ENCODE results near the gene PARD3B. TPM values are rescaled to one million over a fixed set of nuclear protein-coding genes. Genes with fewer than 3 reads are reported as not detected.

PARD3B gene
- total and polyA plus RNA-seq, 2 donors from 2014 or later: 5.3 to 29.6 TPM

DNA sequence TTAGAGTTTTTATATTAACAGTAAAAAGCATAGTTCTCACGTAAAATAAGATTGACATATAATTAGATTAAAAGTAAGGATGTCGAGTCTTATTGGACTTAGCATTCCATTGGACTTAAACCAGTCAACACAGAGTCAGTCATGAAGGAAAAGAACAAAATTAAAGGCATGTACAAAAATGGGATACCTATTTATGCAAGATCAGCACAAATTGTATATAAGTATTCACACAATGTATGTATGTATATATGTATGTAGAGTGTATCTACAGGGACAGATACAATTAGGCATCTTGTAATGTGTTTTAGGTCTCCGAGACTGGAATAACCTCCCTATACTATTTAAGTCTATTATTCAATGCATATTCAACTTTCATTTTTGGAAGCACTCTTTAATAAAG is 419.1 kb downstream of the PARD3B start:
- H3K36me3 ChIP-seq (ENCODE audit: control insufficient read depth in 2 of 3, insufficient read depth in 3 of 3, low read length in 3 of 3): no peaks in the 10 kb centered on the region
- FAIRE-seq (no peak), DNase-seq (no peak)
- no peak overlapping the region for H3K27ac ChIP-seq (ENCODE audit: low read depth in 2 of 2, low read length in 2 of 2)
- TF ChIP-seq CTCF (IDR thresholded peaks at IDR 0.05; ENCODE audit: borderline replicate concordance, extremely low read depth, insufficient read depth): no peak
- H3K9ac ChIP-seq (ENCODE audit: low read length in 3 of 3): no peak overlapping the region
- peaks cover 0 to 5% (median 3%) of the 10 kb centered on the region in 3 donors for H3K4me1 ChIP-seq (ENCODE audit: control insufficient read depth in 2 of 3, insufficient read depth in 2 of 3, low read depth in 1 of 3, low read length in 3 of 3)
- intact Hi-C loops (cut with DNase I): no loop called here
- H3K27me3 ChIP-seq (ENCODE audit: control insufficient read depth, insufficient read depth, low read length): no peaks in the 10 kb centered on the region
- H3K4me3 ChIP-seq (ENCODE audit: low read length in 3 of 3): no peak overlapping the region
- no peaks in the 10 kb centered on the region for H3K9me3 ChIP-seq (ENCODE audit: control insufficient read depth in 2 of 3, insufficient read depth in 1 of 3, low read length in 3 of 3)

GRCh38 chr2:204966245-204966644 is 421.0 kb downstream of the PARD3B start:
- H3K36me3 ChIP-seq (ENCODE audit: control insufficient read depth in 2 of 3, insufficient read depth in 3 of 3, low read length in 3 of 3): no peaks in the 10 kb centered on the region
- H3K4me1 ChIP-seq (ENCODE audit: control insufficient read depth in 2 of 3, insufficient read depth in 2 of 3, low read depth in 1 of 3, low read length in 3 of 3): peaks cover 0 to 9% (median 3%) of the 10 kb centered on the region in 3 donors
- DNase-seq (no peak), FAIRE-seq (no peak)
- H3K27me3 ChIP-seq (ENCODE audit: control insufficient read depth, insufficient read depth, low read length): no peaks in the 10 kb centered on the region
- no peak overlapping the region for H3K4me3 ChIP-seq (ENCODE audit: low read length in 3 of 3)
- TF ChIP-seq CTCF (IDR thresholded peaks at IDR 0.05; ENCODE audit: borderline replicate concordance, extremely low read depth, insufficient read depth): no peak
- no peak overlapping the region for H3K9ac ChIP-seq (ENCODE audit: low read length in 3 of 3)
- H3K9me3 ChIP-seq (ENCODE audit: control insufficient read depth in 2 of 3, insufficient read depth in 1 of 3, low read length in 3 of 3): no peaks in the 10 kb centered on the region
- intact Hi-C loops (cut with DNase I): no loop called here
- H3K27ac ChIP-seq (ENCODE audit: low read depth in 2 of 2, low read length in 2 of 2): no peak overlapping the region

DNA sequence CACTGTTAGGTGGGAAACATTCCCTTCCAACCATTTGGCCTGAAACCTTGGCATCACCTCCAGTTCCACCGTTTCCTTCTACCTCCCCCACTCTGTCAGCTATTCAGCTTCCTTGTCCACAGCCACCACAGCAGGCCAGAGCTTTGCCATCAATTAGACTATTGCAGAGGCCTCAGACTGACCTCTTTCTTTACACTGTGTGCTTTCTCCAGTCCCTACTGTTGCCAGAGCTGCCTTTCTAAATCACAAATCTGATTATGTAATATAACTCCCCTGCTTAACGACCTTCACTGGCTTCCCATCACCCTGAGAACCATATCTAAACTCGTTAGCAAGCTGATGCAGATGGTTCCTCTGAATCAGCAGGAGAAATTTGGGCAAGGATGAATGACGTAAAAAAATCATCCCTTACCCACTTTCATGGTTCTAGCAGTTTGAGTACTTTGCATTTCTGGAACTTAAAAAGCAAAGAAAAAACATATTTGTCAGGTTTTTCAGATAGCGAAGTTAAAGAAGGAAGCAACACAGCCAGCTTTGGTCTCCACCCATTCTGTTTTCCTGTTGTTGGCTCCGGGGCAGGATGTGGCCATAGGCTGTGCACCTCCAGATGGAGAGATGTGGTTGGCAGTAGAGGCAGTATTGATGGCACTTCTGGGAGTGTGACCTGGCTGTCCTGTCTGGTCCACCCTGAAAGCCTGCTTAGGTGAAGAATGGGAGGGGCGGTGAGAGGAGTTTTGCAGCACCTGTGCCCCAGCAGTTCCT is 422.1 kb downstream of the PARD3B start:
- DNase-seq: no peak
- intact Hi-C loops (cut with DNase I): no loop called here

More for the DNA sequence above, 422.1 kb downstream of the PARD3B start:
- TF ChIP-seq CTCF (IDR thresholded peaks at IDR 0.05; ENCODE audit: borderline replicate concordance, extremely low read depth, insufficient read depth): no peak
- no peak overlapping the region for H3K9ac ChIP-seq (ENCODE audit: low read length in 3 of 3)
- no peak overlapping the region for H3K27ac ChIP-seq (ENCODE audit: low read depth in 2 of 2, low read length in 2 of 2)
- no peak for FAIRE-seq
- peaks cover 0 to 15% (median 3%) of the 10 kb centered on the region in 3 donors for H3K4me1 ChIP-seq (ENCODE audit: control insufficient read depth in 2 of 3, insufficient read depth in 2 of 3, low read depth in 1 of 3, low read length in 3 of 3)
- H3K27me3 ChIP-seq (ENCODE audit: control insufficient read depth, insufficient read depth, low read length): no peaks in the 10 kb centered on the region
- no peaks in the 10 kb centered on the region for H3K9me3 ChIP-seq (ENCODE audit: control insufficient read depth in 2 of 3, insufficient read depth in 1 of 3, low read length in 3 of 3)
- no peak overlapping the region for H3K4me3 ChIP-seq (ENCODE audit: low read length in 3 of 3)
- no peaks in the 10 kb centered on the region for H3K36me3 ChIP-seq (ENCODE audit: control insufficient read depth in 2 of 3, insufficient read depth in 3 of 3, low read length in 3 of 3)
